B cell (primary cell): Measurements from ENCODE around the gene SULT1B1. TPM values are rescaled to one million over a fixed set of nuclear protein-coding genes. Genes with fewer than 3 reads are reported as not detected.

Experiments used
- ATAC-seq: fragments of 200-7000 bp; cut with Tn5 transposase; one replicate; pipeline ENCODE4 v1.10.0; 2021; ENCODE audit warnings: low read depth, mild to moderate bottlenecking, moderate number of reproducible peaks, moderate library complexity
- CTCF ChIA-PET: fragments of 350-600 bp; sonication (Branson Sonifier 250); formaldehyde crosslinking; loops from one replicate; lab custom pipeline; 2021; ENCODE audit warnings: antibody characterized with exemption, inconsistent platforms; lab: Charles Lee
- POLR2A ChIA-PET: fragments of 350-600 bp; sonication (Branson Sonifier 250); formaldehyde crosslinking; loops from one replicate; lab custom pipeline; 2021; ENCODE audit warnings: antibody characterized with exemption; lab: Charles Lee
- DNase-seq: peaks from one replicate; pipeline ENCODE4 v3.0.0; 2013
- H2AFZ ChIP-seq: 2 replicates; pipeline ENCODE4 v1.6.1; 2012; ENCODE audit warnings: mild to moderate bottlenecking, low read depth, low read length; ENCODE audit not compliant: insufficient read depth, poor library complexity, severe bottlenecking
- H3K27ac ChIP-seq, 2 donors: 1 replicate in 1 of 2; 2 replicates in 1 of 2; pipeline ENCODE4 v1.5.1; 2012 to 2013; ENCODE audit warnings: low read length in 2 of 2, mild to moderate bottlenecking in 2 of 2, moderate library complexity in 1 of 2
- H3K27me3 ChIP-seq, 4 experiments: fragments of 200-600 bp in 1 of 4; sonication (generic) in 1 of 4; replicated peaks in 1 of 4; 1 replicate in 2 of 4; 2 replicates in 2 of 4; pipeline versions ENCODE4 v1.6.1 to v1.7.0; 2013 to 2016; ENCODE audit warnings: low read length in 3 of 4, mild to moderate bottlenecking in 2 of 4, mixed read lengths in 1 of 4, moderate library complexity in 1 of 4; ENCODE audit not compliant: insufficient read depth in 4 of 4, control insufficient read depth in 3 of 4; ENCODE audit errors: control extremely low read depth in 1 of 4
- H3K36me3 ChIP-seq, 2 experiments: replicated peaks in 1 of 2; 1 replicate in 1 of 2; 2 replicates in 1 of 2; pipeline versions ENCODE4 v1.6.1 to v1.7.1; 2013; ENCODE audit warnings: low read length in 1 of 2; ENCODE audit not compliant: insufficient read depth in 2 of 2, control insufficient read depth in 1 of 2; ENCODE audit errors: control extremely low read depth in 1 of 2, extremely low read depth in 1 of 2
- H3K4me1 ChIP-seq, 2 donors: fragments of 200-600 bp in 1 of 2; sonication (generic) in 1 of 2; 1 replicate in 1 of 2; 2 replicates in 1 of 2; pipeline versions ENCODE4 v1.5.1 to v1.6.1; 2013 to 2017; ENCODE audit warnings: low read length in 2 of 2; ENCODE audit not compliant: control insufficient read depth in 2 of 2, insufficient read depth in 2 of 2
- H3K4me2 ChIP-seq: replicated peaks from 2 replicates; pipeline ENCODE3; 2012; ENCODE audit warnings: mild to moderate bottlenecking, low read depth, low read length; ENCODE audit not compliant: poor library complexity, severe bottlenecking
- H3K4me3 ChIP-seq, 5 experiments: fragments of 200-600 bp in 1 of 5; sonication (generic) in 1 of 5; 1 replicate in 3 of 5; 2 replicates in 2 of 5; pipeline versions ENCODE4 v1.5.1 to v1.7.0; 2011 to 2016; ENCODE audit warnings: low read length in 4 of 5, mild to moderate bottlenecking in 4 of 5, low read depth in 2 of 5, control low read depth in 1 of 5, moderate library complexity in 1 of 5; ENCODE audit not compliant: insufficient read depth in 1 of 5; ENCODE audit errors: control extremely low read depth in 1 of 5, extremely low read depth in 1 of 5
- H3K79me2 ChIP-seq: fragments of 200-600 bp; sonication (generic); one replicate; pipeline ENCODE4 v1.6.0; 2016; ENCODE audit warnings: low read length; ENCODE audit not compliant: control insufficient read depth, insufficient read depth
- H3K9ac ChIP-seq: fragments of 200-600 bp; sonication (generic); 2 replicates; pipeline ENCODE4 v1.6.1; 2017; ENCODE audit warnings: mild to moderate bottlenecking, low read length, moderate library complexity
- H3K9me3 ChIP-seq, 3 donors: one replicate each; pipeline versions ENCODE4 v1.6.1 to v1.7.1; 2013; ENCODE audit warnings: low read length in 2 of 3; ENCODE audit not compliant: control insufficient read depth in 2 of 3, insufficient read depth in 1 of 3; ENCODE audit errors: control extremely low read depth in 1 of 3
- H4K20me1 ChIP-seq: 2 replicates; pipeline ENCODE4 v1.6.0; 2012; ENCODE audit warnings: mild to moderate bottlenecking, low read length; ENCODE audit not compliant: insufficient read depth, control insufficient read depth, poor library complexity, severe bottlenecking
- H3K27ac Mint-ChIP-seq: one replicate; pipeline ENCODE4 v1.8.0; 2021; ENCODE audit warnings: mixed read lengths
- H3K27me3 Mint-ChIP-seq: one replicate; pipeline ENCODE4 v1.8.0; 2021; ENCODE audit warnings: mixed read lengths
- H3K4me1 Mint-ChIP-seq: one replicate; pipeline ENCODE4 v1.8.0; 2021; ENCODE audit warnings: mixed read lengths
- H3K4me3 Mint-ChIP-seq: one replicate; pipeline ENCODE4 v1.8.0; 2021; ENCODE audit warnings: mixed read lengths
- H3K9me3 Mint-ChIP-seq: one replicate; pipeline ENCODE4 v1.8.0; 2022; ENCODE audit warnings: mixed read lengths; ENCODE audit not compliant: insufficient read depth
- EZH2 ChIP-seq: IDR thresholded peaks from 2 replicates; pipeline ENCODE4 v1.6.1; 2012; ENCODE audit warnings: borderline replicate concordance, low read depth, mild to moderate bottlenecking, moderate library complexity, low read length; ENCODE audit not compliant: insufficient read depth, poor library complexity, severe bottlenecking
- WGBS: methylation state at CpG from one replicate; pipeline ENCODE4 v1.1.5; 2013; ENCODE audit warnings: missing lambda C conversion rate; ENCODE audit not compliant: insufficient coverage; 5-methylcytosine and 5-hydroxymethylcytosine counted together
- intact Hi-C: fragments of 100-400 bp; cut with micrococcal nuclease; formaldehyde crosslinking; loops from one replicate; pipeline ENCODE4 v1.10.0; 2022
- polyA plus RNA-seq: library from polyadenylated mRNA; depleted of rRNA; stranded (reverse); fragments of >200 nt; gene quantifications from 2 replicates; pipeline ENCODE4 v1.2.3, GENCODE V29; 2012
- total RNA-seq, 2 donors: library from RNA; stranded (reverse); fragments of 120-200 nt in 1 of 2; gene quantifications; 1 replicate in 1 of 2; 2 replicates in 1 of 2; pipeline versions ENCODE4 v1.2.3 to v1.2.4, GENCODE V29; 2013 to 2022
- TF ChIP-seq, protein P1 (sequence below): fragments of 200-600 bp; IDR thresholded peaks from one replicate; pipeline ENCODE4 v1.8.0; 2022; ENCODE audit warnings: antibody characterized with exemption, mild to moderate bottlenecking

The SULT1B1 gene
- total and polyA plus RNA-seq, 2 donors (not counting 1 experiment from before 2014, with no cell fraction given) = 0.01 to 0.12 TPM

DNA sequence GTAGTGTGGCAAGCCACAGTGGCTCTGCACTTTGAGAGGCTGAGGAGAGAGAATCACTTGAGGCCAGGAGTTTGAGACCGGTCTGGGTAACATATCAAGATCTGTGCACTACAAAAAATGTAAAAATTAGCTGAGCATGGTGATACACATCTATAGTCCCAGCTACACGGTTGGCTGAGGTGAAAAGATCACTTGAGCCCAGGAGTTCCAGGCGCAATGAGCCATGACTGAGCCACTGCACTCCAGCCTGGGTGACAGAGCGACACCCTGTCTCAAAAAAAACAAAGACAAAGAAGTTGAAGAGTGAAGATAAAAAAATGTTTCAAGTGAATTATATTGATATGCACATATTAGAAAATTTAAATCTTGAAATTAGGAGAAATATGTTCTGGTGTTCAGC is 46.3 kb downstream of the SULT1B1 start:
- Histone ChIP-seq H2AFZ (no peak overlapping the region), H3K79me2 (no peaks in the 10 kb centered on the region), H3K9ac (no peak overlapping the region), H3K4me2 (no peak overlapping the region), H3K4me1 (no peaks in the 10 kb centered on the region), H3K36me3 (no peaks in the 10 kb centered on the region), H3K4me3 (no peak overlapping the region), H3K27me3 (no peaks in the 10 kb centered on the region), H4K20me1 (no peaks in the 10 kb centered on the region), H3K27ac (no peak overlapping the region), H3K9me3 (peaks cover 0 to 1% (median 0%) of the 10 kb centered on the region in 3 donors)
- Mint-ChIP-seq H3K27me3 (peaks cover 2% of the 10 kb centered on the region), H3K27ac (no peak overlapping the region), H3K9me3 (peaks cover 3% of the 10 kb centered on the region), H3K4me1 (no peaks in the 10 kb centered on the region), H3K4me3 (no peak overlapping the region)
- TF ChIP-seq, protein P1, sequence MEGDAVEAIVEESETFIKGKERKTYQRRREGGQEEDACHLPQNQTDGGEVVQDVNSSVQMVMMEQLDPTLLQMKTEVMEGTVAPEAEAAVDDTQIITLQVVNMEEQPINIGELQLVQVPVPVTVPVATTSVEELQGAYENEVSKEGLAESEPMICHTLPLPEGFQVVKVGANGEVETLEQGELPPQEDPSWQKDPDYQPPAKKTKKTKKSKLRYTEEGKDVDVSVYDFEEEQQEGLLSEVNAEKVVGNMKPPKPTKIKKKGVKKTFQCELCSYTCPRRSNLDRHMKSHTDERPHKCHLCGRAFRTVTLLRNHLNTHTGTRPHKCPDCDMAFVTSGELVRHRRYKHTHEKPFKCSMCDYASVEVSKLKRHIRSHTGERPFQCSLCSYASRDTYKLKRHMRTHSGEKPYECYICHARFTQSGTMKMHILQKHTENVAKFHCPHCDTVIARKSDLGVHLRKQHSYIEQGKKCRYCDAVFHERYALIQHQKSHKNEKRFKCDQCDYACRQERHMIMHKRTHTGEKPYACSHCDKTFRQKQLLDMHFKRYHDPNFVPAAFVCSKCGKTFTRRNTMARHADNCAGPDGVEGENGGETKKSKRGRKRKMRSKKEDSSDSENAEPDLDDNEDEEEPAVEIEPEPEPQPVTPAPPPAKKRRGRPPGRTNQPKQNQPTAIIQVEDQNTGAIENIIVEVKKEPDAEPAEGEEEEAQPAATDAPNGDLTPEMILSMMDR = no peak
- TF ChIP-seq EZH2 = no peak
- CTCF ChIA-PET = no interaction called here
- DNase-seq (no peak), ATAC-seq (no peak)
- POLR2A ChIA-PET = no interaction called here
- WGBS = 83% methylated on average over 2 of the region's 4 CpGs
- intact Hi-C loops = no loop called here

GRCh38 chr4:69713593-69713992 is 46.8 kb downstream of the SULT1B1 start:
- H3K36me3 ChIP-seq = no peaks in the 10 kb centered on the region
- no peak overlapping the region for H3K4me3 Mint-ChIP-seq
- H3K9me3 ChIP-seq = peaks cover 0 to 1% (median 0%) of the 10 kb centered on the region in 3 donors
- ChIA-PET POLR2A (no interaction called here), CTCF (no interaction called here)
- TF ChIP-seq, protein P1 = no peak
- no peak for TF ChIP-seq EZH2
- no peak overlapping the region for H3K27ac Mint-ChIP-seq
- peaks cover 3% of the 10 kb centered on the region for H3K9me3 Mint-ChIP-seq
- H4K20me1 ChIP-seq = no peaks in the 10 kb centered on the region
- no peaks in the 10 kb centered on the region for H3K79me2 ChIP-seq
- no peak overlapping the region for H3K4me2 ChIP-seq
- ATAC-seq (no peak), DNase-seq (no peak)
- no peak overlapping the region for H3K9ac ChIP-seq
- no peak overlapping the region for H2AFZ ChIP-seq
- H3K4me3 ChIP-seq = no peak overlapping the region
- no CpG with 5 or more reads among the region's 2 CpGs for WGBS
- intact Hi-C loops = no loop called here
- no peaks in the 10 kb centered on the region for H3K27me3 ChIP-seq
- H3K27me3 Mint-ChIP-seq = peaks cover 2% of the 10 kb centered on the region
- no peak overlapping the region for H3K27ac ChIP-seq
- no peaks in the 10 kb centered on the region for H3K4me1 ChIP-seq
- no peaks in the 10 kb centered on the region for H3K4me1 Mint-ChIP-seq
